Endothelial cell (in vitro differentiated cells): ENCODE results near the gene USP25. TPM values are rescaled to one million over a fixed set of nuclear protein-coding genes. Genes with fewer than 3 reads are reported as not detected.

Experiments
- DNase-seq: peaks from one replicate; pipeline ENCODE4 v3.0.0; 2021; ENCODE audit warnings: low spot score
- H3K27ac Mint-ChIP-seq: one replicate; pipeline ENCODE4 v1.8.0; 2021; ENCODE audit warnings: mixed read lengths, inconsistent platforms; ENCODE audit not compliant: unreplicated experiment
- H3K27me3 Mint-ChIP-seq: one replicate; pipeline ENCODE4 v1.8.0; 2021; ENCODE audit warnings: mild to moderate bottlenecking, moderate library complexity, mixed read lengths, inconsistent platforms; ENCODE audit not compliant: unreplicated experiment
- H3K36me3 Mint-ChIP-seq: one replicate; pipeline ENCODE4 v1.8.0; 2021; ENCODE audit warnings: mild to moderate bottlenecking, low read depth, mixed read lengths, inconsistent platforms; ENCODE audit not compliant: unreplicated experiment
- H3K4me1 Mint-ChIP-seq: one replicate; pipeline ENCODE4 v1.8.0; 2021; ENCODE audit warnings: mild to moderate bottlenecking, mixed read lengths, inconsistent platforms; ENCODE audit not compliant: unreplicated experiment
- H3K4me3 Mint-ChIP-seq: one replicate; pipeline ENCODE4 v1.8.0; 2021; ENCODE audit warnings: mild to moderate bottlenecking, mixed read lengths, inconsistent platforms; ENCODE audit not compliant: unreplicated experiment
- H3K9me3 Mint-ChIP-seq: one replicate; pipeline ENCODE4 v1.8.0; 2021; ENCODE audit warnings: mixed read lengths, inconsistent platforms; ENCODE audit not compliant: unreplicated experiment
- CTCF ChIP-seq: fragments of 200-600 bp; sonication (generic); IDR thresholded peaks from one replicate; pipeline ENCODE4 v1.5.0; 2021; ENCODE audit warnings: antibody characterized with exemption; ENCODE audit not compliant: unreplicated experiment
- total RNA-seq: library from RNA; stranded (reverse); fragmentation: NEBNext Ultra II Directional; extraction: Animal tissue kit (Norgen Biotek cat#: 25700); gene quantifications from one replicate; pipeline ENCODE4 v1.2.1, GENCODE V29; 2021; ENCODE audit not compliant: unreplicated experiment

The USP25 gene
- total RNA-seq, 1 donor from 2014 or later, result 38.0 TPM

- TF ChIP-seq CTCF, result no peak
- peaks cover 14% of the 10 kb centered on the region for H3K4me1 Mint-ChIP-seq
Measured at GRCh38 chr21:15797577-15798363, 68.0 kb downstream of the USP25 start.

GRCh38 chr21:15801352-15801863 is 71.6 kb downstream of the USP25 start:
- Mint-ChIP-seq H3K9me3 (no peaks in the 10 kb centered on the region), H3K36me3 (no peaks in the 10 kb centered on the region)
- no peak for TF ChIP-seq CTCF

More at GRCh38 chr21:15797577-15798363, 68.0 kb downstream of the USP25 start:
- H3K36me3 Mint-ChIP-seq, result no peaks in the 10 kb centered on the region
- no peak for DNase-seq
- no peak overlapping the region for H3K4me3 Mint-ChIP-seq
- H3K27me3 Mint-ChIP-seq, result no peaks in the 10 kb centered on the region
- peak overlapping the region; percentile 12 for H3K27ac Mint-ChIP-seq
- H3K9me3 Mint-ChIP-seq, result no peaks in the 10 kb centered on the region

GRCh38 chr21:15804247-15805005 is 74.6 kb downstream of the USP25 start:
- Mint-ChIP-seq H3K36me3 (no peaks in the 10 kb centered on the region), H3K9me3 (no peaks in the 10 kb centered on the region), H3K27ac (no peak overlapping the region), H3K27me3 (no peaks in the 10 kb centered on the region), H3K4me1 (no peaks in the 10 kb centered on the region), H3K4me3 (no peak overlapping the region)
- TF ChIP-seq CTCF, result no peak
- DNase-seq, result no peak

More at GRCh38 chr21:15801352-15801863, 71.6 kb downstream of the USP25 start:
- DNase-seq, result no peak
- Mint-ChIP-seq H3K4me1 (peaks cover 12% of the 10 kb centered on the region), H3K27me3 (no peaks in the 10 kb centered on the region), H3K4me3 (no peak overlapping the region), H3K27ac (no peak overlapping the region)

- H3K4me1 Mint-ChIP-seq, result no peaks in the 10 kb centered on the region
Measured at GRCh38 chr21:15809065-15809464, 79.3 kb downstream of the USP25 start.

More at GRCh38 chr21:15809065-15809464, 79.3 kb downstream of the USP25 start:
- Mint-ChIP-seq H3K36me3 (peaks cover 15% of the 10 kb centered on the region), H3K9me3 (peaks cover under 1% of the 10 kb centered on the region), H3K4me3 (no peak overlapping the region), H3K27ac (no peak overlapping the region), H3K27me3 (peaks cover under 1% of the 10 kb centered on the region)
- no peak for DNase-seq
- TF ChIP-seq CTCF, result no peak
